Cardiac septum (tissue), 1 donor: ENCODE data around the gene PKNOX2. TPM values are rescaled to one million over a fixed set of nuclear protein-coding genes. Genes with fewer than 3 reads are reported as not detected.

Experiments used
- DNase-seq: peaks from one replicate; pipeline ENCODE4 v3.0.0-alpha.2; 2020; ENCODE audit warnings: low spot score
- intact Hi-C: fragments of 100-400 bp; cut with DNase I; formaldehyde crosslinking; loops from one replicate; pipeline ENCODE4 v1.14.0; 2022
- total RNA-seq: library from RNA; stranded (reverse); fragmentation: NEBNext Ultra II Directional; extraction: Animal tissue kit (Norgen Biotek cat#: 25700); gene quantifications from one replicate; pipeline ENCODE4 v1.2.1, GENCODE V29; 2021
- donor health status: DM: no; HTN: no; CAD: no.

The PKNOX2 gene
- total RNA-seq, 1 donor from 2014 or later: 7.1 TPM

DNA sequence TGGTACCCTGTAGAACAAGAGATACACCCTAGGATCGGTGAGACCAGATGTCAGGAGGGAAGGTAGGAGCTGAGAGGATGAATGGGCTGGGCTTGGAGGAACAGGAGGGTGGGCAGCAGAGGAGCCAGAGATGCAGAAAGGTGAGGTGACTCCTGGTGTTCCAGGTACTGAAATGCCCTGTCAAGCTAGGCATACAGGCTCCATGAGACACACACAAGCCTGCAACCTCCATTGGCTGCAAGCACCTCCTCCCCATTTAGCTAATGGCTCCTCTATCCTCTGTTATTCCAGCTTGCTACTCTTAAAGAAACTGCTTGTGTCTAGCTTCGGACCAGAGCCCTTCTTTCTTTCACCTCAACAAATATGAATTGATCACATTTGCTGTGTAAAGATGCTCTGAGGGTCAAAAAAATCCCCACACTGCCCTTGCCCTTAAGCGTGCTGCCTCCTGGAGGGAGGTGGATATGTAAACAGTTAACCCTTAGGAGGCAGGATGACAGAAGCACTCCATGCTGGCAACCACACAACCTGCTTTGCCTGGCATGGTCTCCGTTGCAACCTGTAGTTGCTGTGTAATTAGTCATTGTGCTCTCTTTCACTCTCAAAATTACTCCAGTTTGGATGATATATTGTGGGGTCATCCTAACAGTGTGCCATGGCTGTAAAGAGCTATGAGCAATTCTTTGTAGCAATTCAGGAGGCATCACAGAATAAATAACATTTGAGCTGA lies 156.0 kb downstream of the PKNOX2 start:
- DNase-seq: no peak
- intact Hi-C loops: no loop called here

DNA sequence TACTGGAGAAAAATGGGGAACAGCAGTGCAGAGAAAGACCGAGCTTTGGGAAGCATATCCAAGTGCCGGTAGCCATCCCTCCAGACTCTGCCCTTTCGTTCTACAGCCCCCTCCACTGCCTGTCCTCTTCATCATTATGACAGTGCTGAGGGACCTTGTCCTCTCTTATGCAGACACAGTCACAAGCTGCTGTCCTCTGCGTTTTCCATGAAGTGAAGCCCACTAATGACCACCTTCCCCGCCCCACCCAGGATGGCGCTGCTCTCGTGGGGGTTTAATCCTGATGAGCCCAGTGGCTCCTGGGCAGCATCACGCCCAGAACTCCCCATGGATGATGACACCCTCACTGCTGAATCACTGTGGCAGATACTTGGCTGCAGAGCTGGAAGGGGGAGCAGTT lies 157.7 kb downstream of the PKNOX2 start:
- DNase-seq: no peak
- intact Hi-C loops: no loop called here

DNA sequence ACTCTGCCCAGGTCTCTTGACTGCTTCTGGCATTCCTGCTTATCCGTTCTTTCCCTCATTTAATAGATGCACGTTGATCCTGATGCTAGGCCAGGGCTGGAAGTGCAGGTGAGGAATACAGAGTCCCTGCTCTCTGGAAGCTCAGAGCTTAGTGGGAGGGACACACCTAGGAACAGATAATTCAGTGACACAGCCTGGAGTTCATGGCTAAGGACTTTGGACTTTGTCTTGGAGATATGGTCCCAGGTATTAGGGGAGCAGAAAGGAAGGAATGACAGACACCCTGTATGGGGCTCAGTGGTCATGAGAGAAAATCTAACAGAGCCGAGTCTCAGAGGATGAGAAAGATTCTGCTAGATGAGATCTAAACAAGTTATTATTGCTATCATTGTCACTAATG lies 160.6 kb downstream of the PKNOX2 start:
- intact Hi-C loops: no loop called here
- DNase-seq: no peak

DNA sequence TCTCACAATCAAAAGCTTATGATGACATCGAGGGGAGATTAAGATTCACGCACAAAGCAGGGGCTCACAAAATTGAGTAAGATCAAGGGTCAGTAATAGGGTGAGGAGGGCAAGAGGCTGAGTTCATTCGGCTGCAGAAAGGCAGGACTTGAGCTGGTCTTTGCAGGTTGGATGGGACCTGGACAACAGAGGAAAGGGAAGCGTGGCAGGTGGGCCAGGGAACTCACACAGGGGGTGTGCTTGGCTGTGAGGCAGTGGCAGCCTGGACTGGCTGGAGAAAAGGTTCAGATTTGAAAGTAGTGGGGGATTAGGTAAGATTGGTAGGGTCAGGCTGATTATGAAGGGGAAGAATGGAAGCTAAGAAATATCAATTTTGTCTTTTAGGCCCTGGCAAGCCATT lies 161.6 kb downstream of the PKNOX2 start:
- peak; percentile 47 for DNase-seq
- intact Hi-C loops: no loop called here

DNA sequence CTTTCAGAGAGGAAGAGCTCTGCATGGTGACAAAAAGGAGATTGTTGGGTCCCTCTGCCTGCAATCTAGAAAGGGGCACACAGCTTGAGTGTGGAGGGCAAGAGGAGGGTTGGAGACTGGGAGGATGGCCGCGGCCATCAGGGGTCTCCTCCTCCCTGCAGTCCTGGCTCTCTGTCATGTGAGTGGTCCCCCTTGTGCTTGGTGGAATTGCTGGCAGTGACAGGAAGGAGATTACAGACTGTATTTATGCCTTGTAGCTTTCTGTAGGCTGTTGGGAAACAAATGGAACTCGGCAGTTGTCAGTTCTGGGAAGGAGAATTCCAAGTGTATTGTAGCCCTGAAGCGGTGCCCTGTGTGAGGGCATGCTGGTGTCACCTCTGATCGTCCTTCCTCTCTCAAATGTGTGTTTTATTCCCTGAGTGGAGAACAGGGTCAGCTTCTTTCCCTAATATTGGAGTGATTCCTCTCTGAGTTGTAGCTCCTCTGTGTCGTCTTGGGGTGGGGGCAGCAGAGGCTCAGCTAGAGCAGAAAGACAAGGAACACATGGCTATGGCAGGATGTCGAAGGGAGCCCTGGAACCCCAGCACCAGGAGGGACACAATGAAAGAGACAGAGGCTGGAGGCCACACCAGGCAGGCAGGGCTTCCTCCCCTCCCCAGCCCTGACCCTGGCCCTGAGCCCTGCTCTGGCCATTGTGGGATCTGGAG lies 163.1 kb downstream of the PKNOX2 start:
- intact Hi-C loops: no loop called here
- DNase-seq: peak; percentile 56

DNA sequence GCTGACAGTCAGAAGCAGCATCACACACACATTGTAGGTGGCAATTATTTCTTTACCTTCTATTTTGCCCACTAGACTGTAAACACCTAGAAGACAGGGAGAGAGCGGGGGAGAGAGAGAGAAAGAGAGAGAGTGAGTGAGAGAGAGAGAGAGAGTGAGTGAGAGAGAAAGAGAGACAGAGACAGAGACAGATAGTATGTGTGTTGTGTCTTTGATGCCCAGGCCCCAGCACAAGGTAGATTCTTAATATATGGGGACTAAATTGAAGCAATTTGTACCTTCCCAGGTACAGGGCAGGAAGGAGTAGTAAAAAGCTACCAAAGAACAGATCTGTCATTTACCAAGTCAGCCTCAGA lies 163.7 kb downstream of the PKNOX2 start:
- DNase-seq: no peak
- intact Hi-C loops: no loop called here

DNA sequence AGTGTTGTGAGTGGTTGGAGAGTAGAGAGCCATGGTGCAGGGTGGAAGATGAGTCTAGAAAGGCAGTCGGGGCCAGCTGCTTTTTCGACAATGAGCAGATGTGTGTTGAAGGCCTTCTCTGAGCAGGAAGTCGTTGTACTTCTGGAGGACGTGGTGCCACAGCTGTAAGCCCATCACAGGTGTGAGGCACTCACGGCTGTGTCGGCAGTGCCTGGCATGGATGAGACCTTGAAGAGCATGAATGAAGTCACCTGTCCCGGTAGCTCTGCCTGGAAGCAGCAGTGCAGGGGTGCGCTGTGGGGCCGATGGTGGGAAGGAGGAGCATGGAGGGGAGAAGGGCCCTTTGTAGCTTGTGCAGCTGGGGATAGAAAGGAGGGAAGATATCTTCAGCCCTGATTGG lies 165.2 kb downstream of the PKNOX2 start:
- intact Hi-C loops: no loop called here
- peak; percentile 56 for DNase-seq

DNA sequence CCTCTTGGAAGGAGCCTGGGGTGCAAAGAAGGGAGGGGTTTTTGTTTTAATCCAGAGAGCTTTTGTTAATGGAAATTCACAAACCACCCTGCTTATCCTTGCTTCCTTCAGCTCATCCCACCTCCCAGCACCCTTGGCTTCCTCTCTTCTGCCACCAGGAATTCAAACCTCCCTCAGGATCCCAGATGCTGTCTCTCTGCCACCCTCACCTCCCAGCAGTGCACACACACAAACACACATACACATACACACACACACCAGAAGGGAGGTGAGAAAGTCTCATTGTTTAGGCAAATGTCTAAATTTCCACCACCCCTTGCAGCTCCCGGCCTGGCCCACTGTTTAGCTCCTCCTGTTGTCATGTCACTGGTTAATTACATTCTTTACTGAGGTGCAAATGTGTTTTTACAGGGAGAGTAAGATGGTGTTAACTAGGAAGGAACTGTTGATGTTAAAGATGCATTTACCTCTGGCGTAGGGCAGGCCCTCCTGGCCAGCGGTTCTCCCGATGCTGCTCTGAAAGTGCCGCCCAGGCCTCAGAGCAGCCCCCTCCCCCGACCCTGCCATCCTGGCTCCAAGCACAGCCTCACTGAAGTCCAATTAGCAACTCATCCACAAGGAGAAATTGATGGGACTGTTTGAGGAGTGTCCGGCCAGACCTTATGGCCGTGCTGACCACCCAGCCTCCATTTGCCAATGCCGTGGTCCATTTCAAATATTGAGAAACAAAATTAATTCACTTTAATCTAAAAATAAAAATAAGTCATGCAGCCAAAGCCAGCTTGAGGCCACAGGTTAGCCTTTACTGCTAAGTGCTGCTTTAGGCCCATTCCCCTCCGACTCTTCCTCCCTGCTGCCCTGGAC lies 166.1 kb downstream of the PKNOX2 start:
- intact Hi-C loops: no loop called here
- peak; percentile 57 for DNase-seq

DNA sequence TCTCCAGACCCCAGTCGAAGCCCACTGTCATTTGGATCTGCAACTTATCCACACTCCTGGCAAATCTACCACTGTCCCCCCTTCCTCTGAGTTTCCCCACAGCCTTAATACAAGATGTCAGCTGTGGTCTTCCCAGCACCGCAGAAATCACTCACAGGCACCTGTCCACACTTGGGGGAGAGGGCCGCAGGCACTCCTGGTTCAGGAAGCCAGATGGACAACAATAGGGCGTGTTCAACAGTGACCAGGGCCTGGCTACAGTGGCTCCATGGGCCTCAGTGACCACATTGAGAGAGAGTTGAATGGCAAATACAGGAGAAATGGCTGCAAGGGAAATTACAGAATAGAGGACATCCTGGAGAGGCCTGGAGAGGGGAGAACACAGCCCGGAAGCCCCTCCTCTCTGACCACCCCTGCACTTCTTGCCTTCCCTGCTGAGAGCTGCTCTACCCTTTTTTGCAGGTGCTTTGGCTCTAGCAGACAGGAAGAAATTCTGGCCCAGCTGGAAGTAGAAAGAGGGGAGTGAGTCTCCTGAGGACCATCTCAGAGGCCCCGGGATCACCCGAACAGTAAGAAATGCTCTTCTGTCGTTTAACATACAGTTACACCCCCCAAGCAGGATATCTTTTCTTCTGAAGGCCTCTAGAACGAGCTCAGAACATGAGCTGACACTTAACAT lies 166.9 kb downstream of the PKNOX2 start:
- intact Hi-C loops: no loop called here
- DNase-seq: peak; percentile 66

DNA sequence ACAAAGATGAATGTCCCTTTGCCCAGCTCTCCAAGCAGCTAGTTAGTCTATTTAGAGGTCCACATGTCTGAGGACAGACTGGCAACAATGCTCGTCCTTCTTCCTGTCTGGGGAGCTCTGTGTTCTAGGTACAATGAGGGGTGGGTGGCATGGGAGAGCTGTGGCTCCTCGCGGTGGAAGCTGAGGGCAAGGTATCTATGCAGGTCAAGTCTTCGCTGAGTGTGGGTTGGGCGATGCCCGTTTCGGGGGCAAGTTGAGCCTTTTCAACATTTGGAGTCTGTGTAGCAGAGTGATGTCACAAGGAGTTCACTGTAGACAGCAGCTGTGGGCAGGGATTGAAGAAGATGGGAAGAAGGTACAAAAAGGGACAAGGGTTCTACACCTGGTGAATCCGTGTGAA lies 168.3 kb downstream of the PKNOX2 start:
- peak; percentile 46 for DNase-seq
- intact Hi-C loops: no loop called here

DNA sequence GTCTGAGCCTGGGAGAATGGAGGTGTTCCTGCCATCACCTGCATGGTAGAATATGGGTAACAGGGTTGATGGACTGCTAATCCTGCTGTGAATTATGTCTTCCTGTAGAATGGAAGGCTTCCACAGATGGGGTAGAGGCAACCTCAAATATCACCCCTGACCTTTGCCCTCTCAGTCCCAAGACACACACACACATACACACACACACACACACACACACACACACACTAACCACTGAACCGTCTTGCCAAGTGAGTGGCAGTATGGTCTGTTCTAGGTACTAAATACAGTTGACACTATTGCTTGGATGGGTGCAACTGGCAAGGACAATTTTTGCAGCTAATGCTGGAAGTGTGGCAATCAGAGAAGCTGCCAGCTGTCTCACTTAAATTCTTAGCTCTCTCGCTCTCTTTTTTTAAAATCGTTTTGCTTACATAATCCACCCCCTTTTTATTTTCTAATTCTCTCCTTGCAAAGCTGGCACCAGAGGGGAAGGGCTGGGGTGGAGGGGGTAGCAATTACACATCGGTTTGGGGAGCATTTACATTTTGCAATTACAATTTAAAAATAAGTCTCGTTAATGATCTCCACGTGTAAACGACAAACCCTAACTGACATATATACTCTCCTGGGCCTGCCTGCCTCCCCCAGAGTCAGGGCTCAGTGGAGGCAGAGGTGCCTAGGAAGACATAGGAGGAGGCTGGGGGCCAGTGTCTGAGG lies 169.0 kb downstream of the PKNOX2 start:
- intact Hi-C loops: no loop called here
- no peak for DNase-seq

DNA sequence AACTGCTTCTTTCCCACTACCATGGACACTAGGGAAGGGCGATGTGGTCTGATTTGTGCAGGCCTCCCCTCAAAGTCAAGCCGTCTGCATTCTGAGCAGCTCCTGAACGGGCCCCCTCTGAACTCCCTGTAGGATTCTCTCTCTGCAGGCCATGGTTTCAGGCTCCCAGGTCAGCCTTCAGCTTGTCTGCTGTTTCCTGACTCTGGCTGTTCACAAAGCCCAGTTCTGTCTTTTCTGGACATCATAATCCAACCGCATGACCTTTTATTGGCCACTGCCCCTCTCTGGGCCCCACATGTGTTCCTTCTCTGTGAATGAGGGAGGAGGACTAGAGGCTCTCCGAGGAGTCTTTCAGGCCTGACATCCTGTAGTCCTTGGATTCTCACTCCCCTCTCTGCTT lies 170.6 kb downstream of the PKNOX2 start:
- intact Hi-C loops: no loop called here
- peak; percentile 70 for DNase-seq

DNA sequence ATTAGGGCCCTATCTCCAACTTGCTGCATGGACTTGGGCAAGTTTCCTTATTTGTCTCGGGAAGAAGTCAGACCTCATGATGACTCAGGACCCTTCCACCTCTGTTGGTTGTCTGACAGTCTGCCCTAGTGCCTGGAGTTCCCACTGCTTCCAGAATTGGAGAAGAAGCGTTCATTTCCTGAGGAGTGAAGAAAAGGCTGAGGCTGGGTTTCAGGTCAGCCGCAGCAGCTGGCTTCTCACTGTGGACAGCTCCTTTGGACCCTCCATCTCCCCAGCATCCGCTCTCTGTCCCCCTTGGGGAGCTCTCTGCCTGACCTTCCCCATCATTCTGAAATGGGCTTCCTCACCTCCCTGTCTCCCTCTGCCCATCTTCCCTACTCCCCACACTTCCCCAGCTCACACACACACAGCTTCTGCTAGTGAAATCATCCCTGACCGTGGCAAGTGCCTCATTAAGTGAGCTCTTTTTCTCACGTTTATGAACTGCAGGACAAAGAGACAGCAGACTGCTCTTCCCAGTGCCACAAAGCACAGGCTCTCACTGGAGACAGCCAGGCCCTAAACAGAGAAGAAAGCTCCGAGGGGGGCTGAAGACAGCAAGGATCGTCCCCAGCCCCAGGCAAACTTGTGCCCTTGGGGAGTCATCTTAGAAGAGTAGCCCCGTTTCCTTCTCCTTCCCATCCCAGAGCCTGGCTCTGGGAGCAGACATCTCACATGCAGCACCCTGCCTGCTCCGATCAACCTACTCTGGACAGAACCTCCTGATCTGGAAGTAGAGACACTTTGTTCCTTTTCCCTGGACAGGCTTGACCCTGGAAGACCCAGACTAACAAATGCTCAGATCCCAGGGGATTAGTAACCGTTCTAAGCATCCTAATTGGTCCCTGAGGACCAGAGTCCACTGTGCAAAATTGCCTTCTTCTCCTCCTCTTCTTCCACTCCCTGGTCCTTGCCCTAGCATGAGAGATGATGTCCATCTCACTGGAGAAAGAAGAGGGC lies 173.6 kb downstream of the PKNOX2 start:
- DNase-seq: peak; percentile 50
- intact Hi-C loops: no loop called here

DNA sequence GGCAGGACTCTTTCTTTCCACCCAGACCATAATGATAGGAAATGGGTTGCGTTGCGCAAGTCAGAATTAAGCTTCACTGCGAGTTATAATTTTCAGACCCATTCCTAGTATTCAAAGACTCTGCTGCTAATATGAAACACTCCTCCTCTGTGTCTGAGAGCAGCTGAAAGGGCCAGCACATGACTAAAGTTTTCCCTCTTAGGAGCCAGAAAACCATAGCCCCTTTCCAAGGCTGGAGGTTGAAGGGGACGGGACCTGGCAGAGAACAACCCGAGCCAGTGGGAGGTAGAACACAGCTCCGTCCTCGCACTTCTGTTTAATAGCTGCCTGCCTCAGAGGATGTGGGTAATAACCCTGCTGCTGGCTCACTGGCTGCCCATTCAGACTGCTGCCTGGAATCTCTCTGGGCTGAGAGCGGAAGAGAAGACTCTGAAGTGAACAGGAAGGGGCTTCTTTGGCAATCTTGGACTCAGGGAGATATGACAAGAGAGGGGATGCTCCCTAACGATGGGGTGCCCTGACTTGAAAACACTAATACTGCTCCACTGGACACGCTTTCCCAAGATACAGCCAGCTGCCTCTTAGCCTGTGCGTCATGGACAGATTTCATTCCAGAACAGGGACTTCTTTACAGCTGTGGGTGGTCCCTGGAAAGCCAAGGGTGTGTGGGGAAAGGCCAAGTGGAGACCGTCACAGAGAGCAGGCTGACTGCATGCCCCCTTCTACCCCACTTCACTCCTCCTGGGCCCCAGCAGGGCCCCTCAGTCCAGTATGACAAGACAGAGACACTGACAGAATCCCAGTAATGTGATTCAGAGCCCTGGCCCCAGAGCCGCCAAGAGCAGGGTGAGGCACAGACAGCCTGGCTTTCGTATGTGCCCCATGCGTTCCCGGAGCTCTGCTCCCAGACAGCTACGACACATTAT lies 174.6 kb downstream of the PKNOX2 start:
- intact Hi-C loops: no loop called here
- peak; percentile 67 for DNase-seq

DNA sequence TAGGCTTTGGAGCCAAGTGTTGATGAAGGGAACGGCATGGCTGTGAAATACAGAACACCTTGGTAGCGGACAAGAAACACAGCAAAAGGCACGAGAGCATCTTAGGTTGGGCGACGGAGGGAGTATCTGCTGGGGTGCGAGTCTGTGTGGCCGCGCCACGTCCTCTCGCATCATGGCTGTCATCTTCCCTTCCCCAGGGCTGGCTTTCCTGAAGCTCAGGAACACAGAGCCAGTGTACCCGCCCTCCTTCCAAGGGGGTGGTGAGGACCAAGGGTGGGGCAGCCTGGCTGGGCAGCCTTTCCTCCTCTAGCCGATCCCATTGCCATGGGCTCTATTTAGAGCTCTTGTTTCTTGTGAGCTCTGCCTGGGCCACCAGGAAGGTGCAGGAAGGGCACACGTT lies 177.1 kb downstream of the PKNOX2 start:
- DNase-seq: peak; percentile 33
- intact Hi-C loops: no loop called here

DNA sequence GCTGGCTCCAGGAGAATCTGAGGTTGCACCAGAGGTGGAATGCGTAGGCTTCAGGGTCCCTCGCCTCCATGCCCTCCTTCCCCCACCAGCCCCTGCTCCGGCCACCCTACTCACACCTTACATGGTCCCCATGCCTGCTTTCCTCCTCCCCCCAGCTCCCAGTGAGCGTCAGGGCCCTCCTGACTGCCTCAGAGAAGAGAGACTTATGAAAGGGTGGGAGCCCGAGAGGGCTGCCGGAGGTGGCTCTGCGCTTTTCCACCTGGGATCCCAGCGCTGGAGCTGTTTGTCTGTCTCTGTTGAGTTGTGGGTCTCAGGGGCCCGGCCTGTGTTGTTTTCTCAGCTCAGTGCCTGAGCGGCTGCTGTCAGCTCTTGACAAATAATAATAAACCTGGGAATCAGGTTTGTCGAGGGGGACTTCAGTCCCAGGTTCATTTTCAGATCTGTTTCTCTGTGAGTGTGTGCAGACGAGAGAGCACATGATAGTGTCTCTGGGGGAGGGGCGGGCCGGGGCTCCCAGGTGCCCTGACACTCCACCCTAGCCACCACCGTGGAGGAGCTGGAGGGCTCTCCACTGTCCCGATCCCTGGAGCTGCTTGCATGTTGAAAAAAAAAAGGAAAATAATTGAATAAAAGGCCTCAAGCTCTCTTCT lies 177.9 kb downstream of the PKNOX2 start:
- intact Hi-C loops: no loop called here
- DNase-seq: peak; percentile 68
